ENCODE data around the gene DNAH8. TPM values are rescaled to one million over a fixed set of nuclear protein-coding genes. Genes with fewer than 3 reads are reported as not detected.

Gene DNAH8
- total RNA-seq, 1 experiment from 2014 or later, result 0.05 TPM

DNA sequence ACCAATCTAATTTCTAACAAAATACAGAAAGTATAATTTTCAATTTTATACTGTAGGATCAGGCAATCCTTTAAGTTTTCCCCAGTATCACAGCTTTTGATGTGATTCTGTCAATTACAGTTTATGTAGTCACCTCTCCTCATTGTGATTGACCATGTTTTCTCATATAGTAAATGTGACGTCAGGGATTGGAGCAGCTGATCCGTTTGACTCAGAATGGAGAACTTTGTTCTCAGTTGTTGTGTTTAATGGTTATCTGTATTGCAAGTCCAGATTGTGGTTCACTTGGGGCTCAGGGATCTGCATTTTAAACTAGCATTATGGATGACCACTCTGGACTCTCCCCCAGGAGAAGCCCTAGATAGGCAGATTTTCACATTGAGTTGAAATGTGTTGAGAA lies 90.6 kb downstream of the DNAH8 start:
- no peaks in the 10 kb centered on the region for H3K36me3 Mint-ChIP-seq (ENCODE audit: insufficient read depth, unreplicated experiment)
- H3K27me3 Mint-ChIP-seq (ENCODE audit: unreplicated experiment), result no peaks in the 10 kb centered on the region
- H3K9me3 Mint-ChIP-seq (ENCODE audit: low read depth, unreplicated experiment), result no peaks in the 10 kb centered on the region
- no peak for DNase-seq
- peaks cover 15% of the 10 kb centered on the region for H3K4me1 Mint-ChIP-seq (ENCODE audit: low read depth, unreplicated experiment)
- no peak overlapping the region for H3K4me3 Mint-ChIP-seq (ENCODE audit: low read depth, unreplicated experiment)
- intact Hi-C loops (cut with micrococcal nuclease; ENCODE audit: unreplicated experiment), result loop anchor here (5.0 kb wide), 1 partner anchor 127 kb away; no protein-coding TSS in a partner anchor
- BruUV-seq (replicated peaks), result no TSS peak
- CTCF ChIA-PET, result no interaction called here
- no peak overlapping the region for H3K27ac Mint-ChIP-seq (ENCODE audit: unreplicated experiment)
- TF ChIP-seq, protein P1, sequence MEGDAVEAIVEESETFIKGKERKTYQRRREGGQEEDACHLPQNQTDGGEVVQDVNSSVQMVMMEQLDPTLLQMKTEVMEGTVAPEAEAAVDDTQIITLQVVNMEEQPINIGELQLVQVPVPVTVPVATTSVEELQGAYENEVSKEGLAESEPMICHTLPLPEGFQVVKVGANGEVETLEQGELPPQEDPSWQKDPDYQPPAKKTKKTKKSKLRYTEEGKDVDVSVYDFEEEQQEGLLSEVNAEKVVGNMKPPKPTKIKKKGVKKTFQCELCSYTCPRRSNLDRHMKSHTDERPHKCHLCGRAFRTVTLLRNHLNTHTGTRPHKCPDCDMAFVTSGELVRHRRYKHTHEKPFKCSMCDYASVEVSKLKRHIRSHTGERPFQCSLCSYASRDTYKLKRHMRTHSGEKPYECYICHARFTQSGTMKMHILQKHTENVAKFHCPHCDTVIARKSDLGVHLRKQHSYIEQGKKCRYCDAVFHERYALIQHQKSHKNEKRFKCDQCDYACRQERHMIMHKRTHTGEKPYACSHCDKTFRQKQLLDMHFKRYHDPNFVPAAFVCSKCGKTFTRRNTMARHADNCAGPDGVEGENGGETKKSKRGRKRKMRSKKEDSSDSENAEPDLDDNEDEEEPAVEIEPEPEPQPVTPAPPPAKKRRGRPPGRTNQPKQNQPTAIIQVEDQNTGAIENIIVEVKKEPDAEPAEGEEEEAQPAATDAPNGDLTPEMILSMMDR (IDR thresholded peaks at IDR 0.05; ENCODE audit: unreplicated experiment), result no peak

DNA sequence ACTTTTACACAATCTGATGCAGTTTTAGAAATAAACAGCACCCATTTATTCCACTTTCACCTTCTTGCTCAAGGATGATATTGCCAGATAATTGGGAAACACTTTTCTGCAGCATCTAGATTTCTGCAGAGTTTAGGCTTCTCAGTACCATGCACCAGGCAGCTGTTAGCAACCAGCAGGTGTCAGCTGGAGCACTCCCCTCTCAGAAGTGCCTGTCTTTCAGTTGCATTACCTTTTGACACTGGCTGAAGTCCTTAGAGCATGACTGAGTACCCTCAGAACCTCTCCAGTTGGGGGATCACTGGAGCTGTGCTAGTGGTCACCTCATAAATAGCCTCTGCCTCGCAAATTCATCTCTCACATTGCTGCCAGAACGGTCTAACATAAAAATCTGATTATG lies 91.2 kb downstream of the DNAH8 start:
- Mint-ChIP-seq H3K4me3 (ENCODE audit: low read depth, unreplicated experiment) (no peak overlapping the region), H3K36me3 (ENCODE audit: insufficient read depth, unreplicated experiment) (no peaks in the 10 kb centered on the region), H3K9me3 (ENCODE audit: low read depth, unreplicated experiment) (no peaks in the 10 kb centered on the region), H3K4me1 (ENCODE audit: low read depth, unreplicated experiment) (peaks cover 15% of the 10 kb centered on the region), H3K27ac (ENCODE audit: unreplicated experiment) (no peak overlapping the region), H3K27me3 (ENCODE audit: unreplicated experiment) (peaks cover under 1% of the 10 kb centered on the region)
- no TSS peak for BruUV-seq (replicated peaks)
- DNase-seq, result no peak
- CTCF ChIA-PET, result interaction anchor here (0.9 kb wide), 1 partner anchor 9 kb away, joined by 3 read pairs; no protein-coding TSS in a partner anchor
- TF ChIP-seq, protein P1 (IDR thresholded peaks at IDR 0.05; ENCODE audit: unreplicated experiment), result no peak
- intact Hi-C loops (cut with micrococcal nuclease; ENCODE audit: unreplicated experiment), result loop anchor here (5.0 kb wide), 1 partner anchor 126 kb away; no protein-coding TSS in a partner anchor

DNA sequence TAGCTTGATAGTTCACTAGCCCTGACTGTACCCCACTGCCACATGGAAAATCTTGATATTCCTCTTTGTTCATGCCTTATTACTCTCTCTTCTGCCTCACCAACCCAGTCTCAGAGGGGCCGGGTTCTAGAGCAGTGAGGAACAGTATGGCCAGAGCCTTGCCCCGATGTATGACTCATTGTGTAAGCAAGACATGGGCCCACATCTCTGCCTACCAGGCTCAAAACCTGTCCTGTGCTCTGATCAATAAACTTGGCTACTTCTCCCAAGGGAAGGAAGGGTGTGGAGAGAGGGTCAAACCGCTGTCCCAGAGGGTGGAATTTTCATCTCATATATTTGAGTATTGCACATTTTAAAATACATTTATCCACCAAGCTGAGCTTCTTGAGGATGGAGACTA lies 91.7 kb downstream of the DNAH8 start:
- CTCF ChIA-PET, result interaction anchor here (0.9 kb wide), 1 partner anchor 10 kb away, joined by 3 read pairs; no protein-coding TSS in a partner anchor
- H3K27me3 Mint-ChIP-seq (ENCODE audit: unreplicated experiment), result peaks cover 7% of the 10 kb centered on the region
- H3K27ac Mint-ChIP-seq (ENCODE audit: unreplicated experiment), result no peak overlapping the region
- DNase-seq, result peak; percentile 47
- no peak overlapping the region for H3K4me3 Mint-ChIP-seq (ENCODE audit: low read depth, unreplicated experiment)
- TF ChIP-seq, protein P1 (IDR thresholded peaks at IDR 0.05; ENCODE audit: unreplicated experiment), result no peak
- H3K9me3 Mint-ChIP-seq (ENCODE audit: low read depth, unreplicated experiment), result no peaks in the 10 kb centered on the region
- BruUV-seq (replicated peaks), result no TSS peak
- H3K36me3 Mint-ChIP-seq (ENCODE audit: insufficient read depth, unreplicated experiment), result no peaks in the 10 kb centered on the region
- intact Hi-C loops (cut with micrococcal nuclease; ENCODE audit: unreplicated experiment), result loop anchor here (5.0 kb wide), 1 partner anchor 125 kb away; no protein-coding TSS in a partner anchor
- peaks cover 15% of the 10 kb centered on the region for H3K4me1 Mint-ChIP-seq (ENCODE audit: low read depth, unreplicated experiment)

DNA sequence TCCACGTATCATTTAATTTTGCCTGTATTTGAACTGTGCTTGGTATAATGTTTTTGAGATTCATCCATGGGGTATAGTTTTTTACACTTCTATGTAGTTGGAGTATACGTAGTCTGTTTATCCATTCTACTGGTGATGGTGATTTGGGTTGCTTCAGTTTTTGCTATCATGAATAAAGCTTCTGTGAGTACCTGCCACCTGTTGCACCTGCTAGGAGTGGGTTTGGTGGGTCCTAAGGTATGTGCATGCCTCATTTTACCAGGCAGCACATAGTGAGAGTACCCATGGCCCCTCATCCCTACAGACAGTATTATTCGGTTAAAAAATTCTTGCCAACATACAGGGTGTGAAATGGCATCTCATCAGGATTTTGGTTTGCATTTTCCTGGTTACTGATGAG lies 92.9 kb downstream of the DNAH8 start:
- Mint-ChIP-seq H3K4me3 (ENCODE audit: low read depth, unreplicated experiment) (no peak overlapping the region), H3K27ac (ENCODE audit: unreplicated experiment) (no peak overlapping the region), H3K9me3 (ENCODE audit: low read depth, unreplicated experiment) (no peaks in the 10 kb centered on the region), H3K4me1 (ENCODE audit: low read depth, unreplicated experiment) (peaks cover 15% of the 10 kb centered on the region), H3K36me3 (ENCODE audit: insufficient read depth, unreplicated experiment) (no peaks in the 10 kb centered on the region), H3K27me3 (ENCODE audit: unreplicated experiment) (peaks cover 14% of the 10 kb centered on the region)
- DNase-seq, result no peak
- CTCF ChIA-PET, result no interaction called here
- no TSS peak for BruUV-seq (replicated peaks)
- TF ChIP-seq, protein P1 (IDR thresholded peaks at IDR 0.05; ENCODE audit: unreplicated experiment), result no peak
- intact Hi-C loops (cut with micrococcal nuclease; ENCODE audit: unreplicated experiment), result loop anchor here (5.0 kb wide), 1 partner anchor 124 kb away; no protein-coding TSS in a partner anchor
